CD4-positive, alpha-beta T cell (primary cell): ENCODE measurements around the gene DDX3X. TPM values are rescaled to one million over a fixed set of nuclear protein-coding genes. Genes with fewer than 3 reads are reported as not detected.
"Not testable (repeated sequence)": the region's sequence is repeated elsewhere in the genome, so short reads cannot be mapped to it uniquely, and the experiment has no call there.

ENCODE experiments used
- ATAC-seq: fragments of 200-7000 bp; cut with Tn5 transposase; one replicate; pipeline ENCODE4 v1.10.0; 2022; ENCODE audit warnings: mild to moderate bottlenecking; ENCODE audit not compliant: poor library complexity
- CTCF ChIA-PET: fragments of 350-600 bp; sonication (Branson Sonifier 250); formaldehyde crosslinking; loops from one replicate; lab custom pipeline; 2021; ENCODE audit warnings: antibody characterized with exemption, inconsistent platforms; lab: Charles Lee
- POLR2A ChIA-PET: fragments of 350-600 bp; sonication (Branson Sonifier 250); formaldehyde crosslinking; loops from one replicate; lab custom pipeline; 2021; ENCODE audit warnings: antibody characterized with exemption, inconsistent platforms; lab: Charles Lee
- DNase-seq, 14 experiments: peaks; one replicate each; pipeline ENCODE4 v3.0.0-alpha.2; 2013 to 2020; ENCODE audit warnings: mixed read lengths in 2 of 14
- H3K27ac ChIP-seq, 2 donors: one replicate each; pipeline versions ENCODE4 v1.5.1 to v1.7.0; 2013; ENCODE audit warnings: low read length in 2 of 2, low read depth in 1 of 2, mild to moderate bottlenecking in 1 of 2
- H3K27me3 ChIP-seq, 2 experiments: 1 replicate in 1 of 2; 2 replicates in 1 of 2; pipeline versions ENCODE4 v1.6.1 to v1.7.0; 2013; ENCODE audit warnings: low read length in 2 of 2, control low read depth in 1 of 2, mild to moderate bottlenecking in 1 of 2, moderate library complexity in 1 of 2; ENCODE audit not compliant: insufficient read depth in 2 of 2, control insufficient read depth in 1 of 2
- H3K36me3 ChIP-seq: one replicate; pipeline ENCODE4 v1.6.1; 2013; ENCODE audit warnings: low read length, control low read depth; ENCODE audit not compliant: insufficient read depth
- H3K4me1 ChIP-seq: one replicate; pipeline ENCODE4 v1.6.1; 2013; ENCODE audit warnings: low read length, control low read depth; ENCODE audit not compliant: insufficient read depth
- H3K4me3 ChIP-seq: one replicate; pipeline ENCODE4 v1.5.1; 2013; ENCODE audit warnings: mild to moderate bottlenecking, low read length, moderate library complexity
- H3K9me3 ChIP-seq, 2 experiments: 1 replicate in 1 of 2; 2 replicates in 1 of 2; pipeline versions ENCODE4 v1.6.1 to v1.7.0; 2013; ENCODE audit warnings: low read length in 2 of 2, mild to moderate bottlenecking in 2 of 2, control low read depth in 1 of 2, moderate library complexity in 1 of 2; ENCODE audit not compliant: control insufficient read depth in 1 of 2, insufficient read depth in 1 of 2
- H3K27ac Mint-ChIP-seq: one replicate; pipeline ENCODE4 v1.8.0; 2020; ENCODE audit warnings: mixed read lengths
- H3K27me3 Mint-ChIP-seq: one replicate; pipeline ENCODE4 v1.8.0; 2021; ENCODE audit warnings: mixed read lengths
- H3K36me3 Mint-ChIP-seq: one replicate; pipeline ENCODE4 v1.8.0; 2021; ENCODE audit warnings: low read depth, mixed read lengths
- H3K4me1 Mint-ChIP-seq: one replicate; pipeline ENCODE4 v1.8.0; 2021; ENCODE audit warnings: low read depth, mixed read lengths
- H3K4me3 Mint-ChIP-seq: one replicate; pipeline ENCODE4 v1.8.0; 2020; ENCODE audit warnings: mild to moderate bottlenecking, mixed read lengths
- H3K9me3 Mint-ChIP-seq: one replicate; pipeline ENCODE4 v1.8.0; 2020; ENCODE audit warnings: mixed read lengths
- CTCF ChIP-seq: fragments of 200-600 bp; IDR thresholded peaks from one replicate; pipeline ENCODE4 v1.8.0; 2022; ENCODE audit warnings: antibody characterized with exemption, mild to moderate bottlenecking
- intact Hi-C, 2 experiments: fragments of 100-400 bp; cut with DNase I in 1 of 2; cut with micrococcal nuclease in 1 of 2; formaldehyde crosslinking; loops; one replicate each; pipeline versions ENCODE4 v1.15.1 to v1.9.0; 2023 to 2025; cut with DNase I, micrococcal nuclease
- total RNA-seq, 174 experiments: library from RNA in 2 of 174; stranded (reverse) in 2 of 174; gene quantifications; one replicate each; pipeline ENCODE4 v1.2.3 and lab custom pipeline; 2021 to 2026

Gene DDX3X
- total RNA-seq, 2 experiments from 2014 or later: 610 to 653 TPM

GRCh38 chrX:41314881-41315280, 19.1 kb upstream of the DDX3X start:
- Histone ChIP-seq H3K4me3 (no peak overlapping the region), H3K9me3 (no peaks in the 10 kb centered on the region), H3K36me3 (no peaks in the 10 kb centered on the region), H3K4me1 (no peaks in the 10 kb centered on the region), H3K27me3 (no peaks in the 10 kb centered on the region), H3K27ac (no peak overlapping the region)
- no peaks in the 10 kb centered on the region for H3K9me3 Mint-ChIP-seq
- no peak overlapping the region for H3K27ac Mint-ChIP-seq
- ATAC-seq (no peak), DNase-seq (no peak)
- no peak overlapping the region for H3K4me3 Mint-ChIP-seq
- ChIA-PET CTCF (no interaction called here), POLR2A (no interaction called here)
- no peaks in the 10 kb centered on the region for H3K36me3 Mint-ChIP-seq
- intact Hi-C loops: no loop called here
- H3K27me3 Mint-ChIP-seq: no peaks in the 10 kb centered on the region
- TF ChIP-seq CTCF: no peak
- H3K4me1 Mint-ChIP-seq: no peaks in the 10 kb centered on the region

- H3K27me3 ChIP-seq, H3K4me3 Mint-ChIP-seq, H3K36me3 ChIP-seq, H3K27ac ChIP-seq, H3K4me3 ChIP-seq, H3K9me3 Mint-ChIP-seq, intact Hi-C loops, DNase-seq, H3K4me1 Mint-ChIP-seq, H3K9me3 ChIP-seq, ATAC-seq, CTCF ChIA-PET, H3K4me1 ChIP-seq, H3K36me3 Mint-ChIP-seq, H3K27me3 Mint-ChIP-seq, H3K27ac Mint-ChIP-seq: not testable (repeated sequence)
- POLR2A ChIA-PET: interaction anchor here (0.8 kb wide), 1 partner anchor 15 kb away, joined by 3 read pairs; no protein-coding TSS in a partner anchor
These were observed 17.7 kb upstream of the DDX3X start for GRCh38 chrX:41316266-41316665.

GRCh38 chrX:41317477-41318208, 16.3 kb upstream of the DDX3X start:
- no peaks in the 10 kb centered on the region for H3K27me3 ChIP-seq
- no peaks in the 10 kb centered on the region for H3K4me1 ChIP-seq
- no peak overlapping the region for H3K4me3 ChIP-seq
- Mint-ChIP-seq H3K27me3 (no peaks in the 10 kb centered on the region), H3K27ac (no peak overlapping the region), H3K4me1 (no peaks in the 10 kb centered on the region), H3K4me3 (no peak overlapping the region), H3K36me3 (no peaks in the 10 kb centered on the region), H3K9me3 (no peaks in the 10 kb centered on the region)
- ChIA-PET POLR2A (no interaction called here), CTCF (interaction anchor here (0.7 kb wide), 1 partner anchor 103 kb away, joined by 3 read pairs; no protein-coding TSS in a partner anchor)
- H3K36me3 ChIP-seq: no peaks in the 10 kb centered on the region
- no peak for TF ChIP-seq CTCF
- H3K9me3 ChIP-seq: no peaks in the 10 kb centered on the region
- no peak overlapping the region for H3K27ac ChIP-seq
- no peak for ATAC-seq
- intact Hi-C loops: no loop called here
- DNase-seq: no peak

GRCh38 chrX:41320393-41320792, 13.6 kb upstream of the DDX3X start:
- no peak overlapping the region for H3K4me3 Mint-ChIP-seq
- CTCF ChIA-PET: no interaction called here

More at GRCh38 chrX:41320393-41320792, 13.6 kb upstream of the DDX3X start:
- ATAC-seq (no peak), DNase-seq (no peak)
- H3K27me3 ChIP-seq: no peaks in the 10 kb centered on the region
- H3K4me3 ChIP-seq: no peak overlapping the region
- POLR2A ChIA-PET: no interaction called here
- Mint-ChIP-seq H3K36me3 (no peaks in the 10 kb centered on the region), H3K4me1 (no peaks in the 10 kb centered on the region), H3K27me3 (no peaks in the 10 kb centered on the region), H3K9me3 (no peaks in the 10 kb centered on the region), H3K27ac (no peak overlapping the region)
- no peak for TF ChIP-seq CTCF
- H3K9me3 ChIP-seq: no peaks in the 10 kb centered on the region
- intact Hi-C loops: loop anchor here in 1 of 2 experiments (10.0 kb wide), 2 partner anchors 676 to 1996 kb away; partner anchors contain the start of gene CXorf38
- H3K36me3 ChIP-seq: no peaks in the 10 kb centered on the region
- H3K4me1 ChIP-seq: no peaks in the 10 kb centered on the region
- H3K27ac ChIP-seq: no peak overlapping the region
